HEK293 (cell line): Measurements from ENCODE around the gene C12orf57.
A peak's percentile ranks its signal among the peaks of the same experiment; 100 is the strongest.

Experiments used
- CTCF ChIA-PET: fragments of 350-600 bp; formaldehyde crosslinking; extraction: SDS; loops from one replicate; lab custom pipeline; 2021; ENCODE audit warnings: antibody characterized with exemption; lab: Yijun Ruan, JAX
- POLR2A ChIA-PET: fragments of 300-600 bp; formaldehyde crosslinking; extraction: SDS; loops from one replicate; lab custom pipeline; 2020; ENCODE audit warnings: antibody characterized with exemption, inconsistent platforms; lab: Yijun Ruan, JAX
- H3K27ac ChIP-seq: fragments of 200-500 bp; sonication (Bioruptor generic); 2 replicates; pipeline ENCODE4 v1.5.1; 2014; ENCODE audit warnings: low read depth, low read length, control low read depth, inconsistent platforms; ENCODE audit errors: extremely low read depth
- H3K36me3 ChIP-seq, 2 experiments: fragments of 200-500 bp in 1 of 2; sonication (Bioruptor generic) in 1 of 2; 1 replicate in 1 of 2; 2 replicates in 1 of 2; pipeline ENCODE4 v1.5.1; 2014 to 2017; ENCODE audit warnings: inconsistent platforms in 2 of 2, low read length in 2 of 2; ENCODE audit not compliant: control insufficient read depth in 2 of 2, insufficient read depth in 1 of 2
- H3K4me1 ChIP-seq: fragments of 200-500 bp; sonication (Bioruptor generic); 2 replicates; pipeline ENCODE4 v1.5.1; 2014; ENCODE audit warnings: mild to moderate bottlenecking, low read length, inconsistent platforms; ENCODE audit not compliant: control insufficient read depth, insufficient read depth
- H3K4me3 ChIP-seq: 2 replicates; pipeline ENCODE4 v1.5.1; 2011; ENCODE audit warnings: low read depth, mild to moderate bottlenecking, control low read depth, low read length, moderate library complexity
- H3K9me3 ChIP-seq: fragments of 200-500 bp; sonication (Bioruptor generic); 2 replicates; pipeline ENCODE4 v1.5.1; 2014; ENCODE audit warnings: low read depth, low read length, inconsistent platforms; ENCODE audit not compliant: control insufficient read depth, insufficient read depth
- GLIS2 ChIP-seq: fragments of 450-650 bp; formaldehyde crosslinking; IDR thresholded peaks from 2 replicates; pipeline ENCODE4 v1.5.1; 2016; ENCODE audit warnings: missing biosample characterization, missing genetic modification characterization
- HOXA7 ChIP-seq: sonication (generic); formaldehyde crosslinking; IDR thresholded peaks from 2 replicates; pipeline ENCODE4 v1.8.1; 2022; ENCODE audit warnings: missing genetic modification reagents, borderline replicate concordance
- HOXC10 ChIP-seq: sonication (generic); formaldehyde crosslinking; IDR thresholded peaks from 2 replicates; pipeline ENCODE4 v1.8.1; 2023; ENCODE audit warnings: mild to moderate bottlenecking, missing genetic modification reagents
- KLF1 ChIP-seq: fragments of 450-650 bp; formaldehyde crosslinking; IDR thresholded peaks from 2 replicates; pipeline ENCODE4 v1.5.1; 2016; ENCODE audit warnings: missing biosample characterization, missing genetic modification characterization
- KLF10 ChIP-seq: fragments of 450-650 bp; IDR thresholded peaks from 2 replicates; pipeline ENCODE4 v1.5.1; 2018; ENCODE audit warnings: missing biosample characterization, mild to moderate bottlenecking, missing genetic modification characterization
- MEIS1 ChIP-seq: sonication (generic); formaldehyde crosslinking; IDR thresholded peaks from 2 replicates; pipeline ENCODE4 v1.8.1; 2022; ENCODE audit warnings: missing genetic modification reagents, mild to moderate bottlenecking, borderline replicate concordance
- YY2 ChIP-seq: fragments of 450-650 bp; formaldehyde crosslinking; IDR thresholded peaks from 2 replicates; pipeline ENCODE4 v1.5.1; 2016; ENCODE audit warnings: missing biosample characterization, missing genetic modification characterization
- ZBTB1 ChIP-seq: fragments of 450-650 bp; formaldehyde crosslinking; IDR thresholded peaks from 2 replicates; pipeline ENCODE4 v1.5.1; 2016; ENCODE audit warnings: missing biosample characterization, missing genetic modification characterization
- ZBTB7A ChIP-seq: fragments of 450-650 bp; formaldehyde crosslinking; IDR thresholded peaks from 2 replicates; pipeline ENCODE4 v1.5.1; 2016; ENCODE audit warnings: low read depth, missing biosample characterization, missing genetic modification characterization
- ZFP37 ChIP-seq: fragments of 450-650 bp; formaldehyde crosslinking; IDR thresholded peaks from 2 replicates; pipeline ENCODE4 v1.5.1; 2016; ENCODE audit warnings: missing biosample characterization, missing genetic modification characterization
- ZNF10 ChIP-seq: fragments of 450-650 bp; formaldehyde crosslinking; IDR thresholded peaks from 2 replicates; pipeline ENCODE4 v1.5.1; 2017; ENCODE audit warnings: missing biosample characterization, missing genetic modification characterization
- ZNF169 ChIP-seq: fragments of 450-650 bp; formaldehyde crosslinking; IDR thresholded peaks from 2 replicates; pipeline ENCODE4 v1.5.1; 2016; ENCODE audit warnings: missing biosample characterization, missing genetic modification characterization
- ZNF2 ChIP-seq: fragments of 450-650 bp; formaldehyde crosslinking; IDR thresholded peaks from 2 replicates; pipeline ENCODE4 v1.5.1; 2016; ENCODE audit warnings: missing biosample characterization, missing genetic modification characterization
- ZNF211 ChIP-seq: fragments of 450-650 bp; formaldehyde crosslinking; IDR thresholded peaks from 2 replicates; pipeline ENCODE4 v1.5.1; 2016; ENCODE audit warnings: low read depth, missing biosample characterization, missing genetic modification characterization
- ZNF24 ChIP-seq: fragments of 450-650 bp; formaldehyde crosslinking; IDR thresholded peaks from 2 replicates; pipeline ENCODE4 v1.5.1; 2016; ENCODE audit warnings: missing biosample characterization, missing genetic modification characterization
- ZNF324 ChIP-seq: fragments of 450-650 bp; formaldehyde crosslinking; IDR thresholded peaks from 2 replicates; pipeline ENCODE4 v1.5.1; 2016; ENCODE audit warnings: missing biosample characterization, missing genetic modification characterization
- ZNF335 ChIP-seq: fragments of 450-650 bp; formaldehyde crosslinking; conservative IDR thresholded peaks from 2 replicates; pipeline ENCODE4 v1.5.1; 2016; ENCODE audit warnings: missing biosample characterization, missing genetic modification characterization
- ZNF529 ChIP-seq: fragments of 450-650 bp; formaldehyde crosslinking; IDR thresholded peaks from 2 replicates; pipeline ENCODE4 v1.5.1; 2017; ENCODE audit warnings: missing genetic modification characterization, missing biosample characterization; ENCODE audit not compliant: insufficient replicate concordance
- ZNF776 ChIP-seq: fragments of 450-650 bp; formaldehyde crosslinking; IDR thresholded peaks from 2 replicates; pipeline ENCODE4 v1.5.0; 2017; ENCODE audit warnings: missing biosample characterization, missing genetic modification characterization, borderline replicate concordance
- ZNF830 ChIP-seq: fragments of 450-650 bp; IDR thresholded peaks from 2 replicates; pipeline ENCODE4 v1.5.0; 2018; ENCODE audit warnings: missing biosample characterization, missing genetic modification characterization, low read depth, mild to moderate bottlenecking, moderate library complexity
- ZSCAN16 ChIP-seq: fragments of 450-650 bp; formaldehyde crosslinking; IDR thresholded peaks from 2 replicates; pipeline ENCODE4 v1.5.1; 2016; ENCODE audit warnings: missing biosample characterization, missing genetic modification characterization
- TF ChIP-seq, protein P1 (sequence below): fragments of 450-650 bp; formaldehyde crosslinking; IDR thresholded peaks from 2 replicates; pipeline ENCODE4 v1.5.1; 2017; ENCODE audit warnings: missing biosample characterization, missing genetic modification characterization
- TF ChIP-seq, protein P2 (sequence below): fragments of 450-650 bp; formaldehyde crosslinking; IDR thresholded peaks from 2 replicates; pipeline ENCODE4 v1.5.1; 2016; ENCODE audit warnings: missing biosample characterization, missing genetic modification characterization
- TF ChIP-seq, protein P3 (sequence below): fragments of 450-650 bp; formaldehyde crosslinking; IDR thresholded peaks from 2 replicates; pipeline ENCODE4 v1.5.1; 2016; ENCODE audit warnings: missing biosample characterization, missing genetic modification characterization, low read depth
- TF ChIP-seq, protein P4 (sequence below): IDR thresholded peaks from 2 replicates; pipeline ENCODE4 v1.6.1; 2011; ENCODE audit warnings: mild to moderate bottlenecking, low read depth, low read length, borderline replicate concordance
- TF ChIP-seq, protein P5 (sequence below): fragments of 450-650 bp; formaldehyde crosslinking; IDR thresholded peaks from 2 replicates; pipeline ENCODE4 v1.5.1; 2016; ENCODE audit warnings: missing biosample characterization, missing genetic modification characterization

The C12orf57 gene

DNA sequence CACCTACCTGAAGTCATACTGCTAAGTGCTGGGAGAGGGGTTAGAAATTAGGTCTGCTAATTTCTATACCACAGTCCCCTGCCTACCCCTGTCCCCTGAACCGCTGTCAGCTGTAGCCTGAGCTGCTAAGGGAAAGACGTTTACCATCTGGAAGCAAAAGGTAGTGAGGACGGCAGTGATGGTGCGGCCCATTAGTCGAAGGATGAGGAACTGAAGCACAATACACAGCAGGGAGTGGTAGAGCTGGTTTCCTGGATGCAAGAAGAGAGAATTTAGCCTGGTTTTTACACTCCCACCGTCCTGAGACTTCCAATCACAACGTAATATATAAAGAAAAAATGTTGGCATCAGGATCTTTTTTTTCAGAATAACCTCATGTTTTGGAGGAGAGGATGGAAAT, 38.7 kb downstream of the C12orf57 start:
- CTCF ChIA-PET = interaction anchor here (0.7 kb wide), 1 partner anchor 75 kb away, joined by 3 read pairs; no protein-coding TSS in a partner anchor
- H3K4me3 ChIP-seq = no peak overlapping the region
- 0 out of 2 replicates have a peak overlapping the region, but pooled peaks have one; percentile 9 for H3K27ac ChIP-seq
- TF ChIP-seq ZNF10 (no peak), ZNF169 (tag by site-specific recombination) (no peak), ZNF2 (tag by site-specific recombination) (no peak), ZNF529 (tag by site-specific recombination) (no peak), ZNF211 (tag by site-specific recombination) (no peak), ZSCAN16 (no peak), ZBTB7A (no peak), ZFP37 (tag by site-specific recombination) (no peak), ZNF324 (tag by site-specific recombination) (no peak), ZBTB1 (tag by site-specific recombination) (no peak), HOXC10 (CRISPR knock-in tag) (no peak), MEIS1 (CRISPR knock-in tag) (no peak), ZNF776 (no peak)
- TF ChIP-seq, protein P1, sequence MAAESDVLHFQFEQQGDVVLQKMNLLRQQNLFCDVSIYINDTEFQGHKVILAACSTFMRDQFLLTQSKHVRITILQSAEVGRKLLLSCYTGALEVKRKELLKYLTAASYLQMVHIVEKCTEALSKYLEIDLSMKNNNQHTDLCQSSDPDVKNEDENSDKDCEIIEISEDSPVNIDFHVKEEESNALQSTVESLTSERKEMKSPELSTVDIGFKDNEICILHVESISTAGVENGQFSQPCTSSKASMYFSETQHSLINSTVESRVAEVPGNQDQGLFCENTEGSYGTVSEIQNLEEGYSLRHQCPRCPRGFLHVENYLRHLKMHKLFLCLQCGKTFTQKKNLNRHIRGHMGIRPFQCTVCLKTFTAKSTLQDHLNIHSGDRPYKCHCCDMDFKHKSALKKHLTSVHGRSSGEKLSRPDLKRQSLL (tag by site-specific recombination) = no peak
- TF ChIP-seq, protein P2, sequence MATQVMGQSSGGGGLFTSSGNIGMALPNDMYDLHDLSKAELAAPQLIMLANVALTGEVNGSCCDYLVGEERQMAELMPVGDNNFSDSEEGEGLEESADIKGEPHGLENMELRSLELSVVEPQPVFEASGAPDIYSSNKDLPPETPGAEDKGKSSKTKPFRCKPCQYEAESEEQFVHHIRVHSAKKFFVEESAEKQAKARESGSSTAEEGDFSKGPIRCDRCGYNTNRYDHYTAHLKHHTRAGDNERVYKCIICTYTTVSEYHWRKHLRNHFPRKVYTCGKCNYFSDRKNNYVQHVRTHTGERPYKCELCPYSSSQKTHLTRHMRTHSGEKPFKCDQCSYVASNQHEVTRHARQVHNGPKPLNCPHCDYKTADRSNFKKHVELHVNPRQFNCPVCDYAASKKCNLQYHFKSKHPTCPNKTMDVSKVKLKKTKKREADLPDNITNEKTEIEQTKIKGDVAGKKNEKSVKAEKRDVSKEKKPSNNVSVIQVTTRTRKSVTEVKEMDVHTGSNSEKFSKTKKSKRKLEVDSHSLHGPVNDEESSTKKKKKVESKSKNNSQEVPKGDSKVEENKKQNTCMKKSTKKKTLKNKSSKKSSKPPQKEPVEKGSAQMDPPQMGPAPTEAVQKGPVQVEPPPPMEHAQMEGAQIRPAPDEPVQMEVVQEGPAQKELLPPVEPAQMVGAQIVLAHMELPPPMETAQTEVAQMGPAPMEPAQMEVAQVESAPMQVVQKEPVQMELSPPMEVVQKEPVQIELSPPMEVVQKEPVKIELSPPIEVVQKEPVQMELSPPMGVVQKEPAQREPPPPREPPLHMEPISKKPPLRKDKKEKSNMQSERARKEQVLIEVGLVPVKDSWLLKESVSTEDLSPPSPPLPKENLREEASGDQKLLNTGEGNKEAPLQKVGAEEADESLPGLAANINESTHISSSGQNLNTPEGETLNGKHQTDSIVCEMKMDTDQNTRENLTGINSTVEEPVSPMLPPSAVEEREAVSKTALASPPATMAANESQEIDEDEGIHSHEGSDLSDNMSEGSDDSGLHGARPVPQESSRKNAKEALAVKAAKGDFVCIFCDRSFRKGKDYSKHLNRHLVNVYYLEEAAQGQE (tag by site-specific recombination) = no peak
- TF ChIP-seq, protein P3, sequence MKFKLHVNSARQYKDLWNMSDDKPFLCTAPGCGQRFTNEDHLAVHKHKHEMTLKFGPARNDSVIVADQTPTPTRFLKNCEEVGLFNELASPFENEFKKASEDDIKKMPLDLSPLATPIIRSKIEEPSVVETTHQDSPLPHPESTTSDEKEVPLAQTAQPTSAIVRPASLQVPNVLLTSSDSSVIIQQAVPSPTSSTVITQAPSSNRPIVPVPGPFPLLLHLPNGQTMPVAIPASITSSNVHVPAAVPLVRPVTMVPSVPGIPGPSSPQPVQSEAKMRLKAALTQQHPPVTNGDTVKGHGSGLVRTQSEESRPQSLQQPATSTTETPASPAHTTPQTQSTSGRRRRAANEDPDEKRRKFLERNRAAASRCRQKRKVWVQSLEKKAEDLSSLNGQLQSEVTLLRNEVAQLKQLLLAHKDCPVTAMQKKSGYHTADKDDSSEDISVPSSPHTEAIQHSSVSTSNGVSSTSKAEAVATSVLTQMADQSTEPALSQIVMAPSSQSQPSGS (tag by site-specific recombination) = no peak
- no peaks in the 10 kb centered on the region for H3K4me1 ChIP-seq
- POLR2A ChIA-PET = no interaction called here
- H3K9me3 ChIP-seq = no peaks in the 10 kb centered on the region
- peaks cover 15 to 73% of the 10 kb centered on the region in 2 experiments for H3K36me3 ChIP-seq

DNA sequence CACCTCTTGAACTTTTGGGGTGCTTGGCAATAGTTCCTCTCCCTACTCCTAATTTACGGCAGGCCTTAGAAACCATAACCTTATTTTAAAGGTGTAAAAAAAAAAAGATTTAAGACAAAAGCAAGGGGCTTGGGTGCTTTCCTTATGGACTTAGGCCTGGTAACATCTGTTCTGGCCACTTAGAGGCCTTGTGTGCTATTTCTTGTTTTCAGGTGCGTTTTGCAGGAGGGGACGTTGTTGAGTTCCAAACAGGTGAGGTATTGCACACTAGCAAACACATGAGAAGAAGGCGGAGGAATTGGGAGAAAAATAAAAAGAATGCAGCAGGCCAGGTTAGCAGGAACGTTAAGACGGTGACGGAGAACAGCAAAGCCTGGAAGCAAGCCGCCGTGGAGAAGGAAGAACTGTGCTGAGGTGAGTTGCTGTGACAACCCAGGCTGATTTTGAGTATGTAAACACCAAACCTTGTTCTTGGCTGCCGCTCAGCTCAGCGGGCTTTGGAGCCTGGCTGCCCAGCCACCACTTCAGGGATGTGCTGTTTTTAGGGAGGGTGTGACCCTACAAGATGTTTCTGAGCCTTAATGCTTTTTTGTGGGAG, 44.2 kb downstream of the C12orf57 start:
- no peaks in the 10 kb centered on the region for H3K9me3 ChIP-seq
- POLR2A ChIA-PET = no interaction called here
- CTCF ChIA-PET = no interaction called here
- H3K4me1 ChIP-seq = no peaks in the 10 kb centered on the region
- H3K27ac ChIP-seq = no peak overlapping the region
- TF ChIP-seq GLIS2 (tag by site-specific recombination) = no peak
- no peak for TF ChIP-seq KLF10 (tag by site-specific recombination)
- no peak for TF ChIP-seq HOXA7 (CRISPR knock-in tag)
- no peak for TF ChIP-seq ZNF24 (tag by site-specific recombination)
- no peak for TF ChIP-seq YY2 (tag by site-specific recombination)
- TF ChIP-seq ZNF776 = no peak
- no peak for TF ChIP-seq KLF1 (tag by site-specific recombination)
- no peak for TF ChIP-seq ZNF830 (tag by site-specific recombination)
- TF ChIP-seq ZNF335 (tag by site-specific recombination) = no peak
- TF ChIP-seq, protein P4, sequence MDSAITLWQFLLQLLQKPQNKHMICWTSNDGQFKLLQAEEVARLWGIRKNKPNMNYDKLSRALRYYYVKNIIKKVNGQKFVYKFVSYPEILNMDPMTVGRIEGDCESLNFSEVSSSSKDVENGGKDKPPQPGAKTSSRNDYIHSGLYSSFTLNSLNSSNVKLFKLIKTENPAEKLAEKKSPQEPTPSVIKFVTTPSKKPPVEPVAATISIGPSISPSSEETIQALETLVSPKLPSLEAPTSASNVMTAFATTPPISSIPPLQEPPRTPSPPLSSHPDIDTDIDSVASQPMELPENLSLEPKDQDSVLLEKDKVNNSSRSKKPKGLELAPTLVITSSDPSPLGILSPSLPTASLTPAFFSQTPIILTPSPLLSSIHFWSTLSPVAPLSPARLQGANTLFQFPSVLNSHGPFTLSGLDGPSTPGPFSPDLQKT = no peak
- TF ChIP-seq, protein P5, sequence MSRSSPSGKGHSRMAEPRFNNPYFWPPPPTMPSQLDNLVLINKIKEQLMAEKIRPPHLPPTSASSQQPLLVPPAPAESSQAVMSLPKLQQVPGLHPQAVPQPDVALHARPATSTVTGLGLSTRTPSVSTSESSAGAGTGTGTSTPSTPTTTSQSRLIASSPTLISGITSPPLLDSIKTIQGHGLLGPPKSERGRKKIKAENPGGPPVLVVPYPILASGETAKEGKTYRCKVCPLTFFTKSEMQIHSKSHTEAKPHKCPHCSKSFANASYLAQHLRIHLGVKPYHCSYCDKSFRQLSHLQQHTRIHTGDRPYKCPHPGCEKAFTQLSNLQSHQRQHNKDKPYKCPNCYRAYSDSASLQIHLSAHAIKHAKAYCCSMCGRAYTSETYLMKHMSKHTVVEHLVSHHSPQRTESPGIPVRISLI (tag by site-specific recombination) = no peak
- H3K36me3 ChIP-seq = peaks cover 7 to 43% of the 10 kb centered on the region in 2 experiments; a peak in 2 of 3 replicates
- H3K4me3 ChIP-seq = no peak overlapping the region
